Caco-2 (cell line): ENCODE data around the gene NFIA. TPM values are rescaled to one million over a fixed set of nuclear protein-coding genes. Genes with fewer than 3 reads are reported as not detected.

Experiments used
- BruUV-seq: library from RNA; stranded (reverse); fragments of 400-500 nt; replicated peaks from 2 replicates; lab custom pipeline; 2021; lab: Mats Ljungman, UMichigan
- CTCF ChIA-PET: fragments of 300-600 bp; sonication (Branson Sonifier 250); formaldehyde crosslinking; loops from one replicate; lab custom pipeline; 2022; ENCODE audit warnings: antibody characterized with exemption; lab: Charles Lee
- POLR2A ChIA-PET: fragments of 300-600 bp; sonication (Branson Sonifier 250); formaldehyde crosslinking; loops from one replicate; lab custom pipeline; 2022; ENCODE audit warnings: antibody characterized with exemption; lab: Charles Lee
- DNase-seq, 2 experiments: peaks; one replicate each; pipeline versions ENCODE4 v3.0.0 to v3.0.0-alpha.2; 2020 to 2022
- H3K27me3 ChIP-seq: replicated peaks from 2 replicates; pipeline ENCODE4 v1.6.0; 2011; ENCODE audit warnings: low read length; ENCODE audit not compliant: control insufficient read depth, insufficient read depth
- H3K36me3 ChIP-seq: 2 replicates; pipeline ENCODE4 v1.5.1; 2011; ENCODE audit warnings: low read length; ENCODE audit not compliant: control insufficient read depth, insufficient read depth
- H3K4me1 ChIP-seq: fragments of 250-450 bp; sonication (Bioruptor Pico); 2 replicates; pipeline ENCODE4 v1.5.1; 2020; ENCODE audit warnings: mild to moderate bottlenecking
- H3K4me3 ChIP-seq: 2 replicates; pipeline ENCODE4 v1.5.1; 2011; ENCODE audit warnings: low read depth, mild to moderate bottlenecking, control low read depth, low read length
- H3K9me3 ChIP-seq: fragments of 250-450 bp; sonication (Bioruptor Pico); 2 replicates; pipeline ENCODE4 v1.5.1; 2020; ENCODE audit warnings: mild to moderate bottlenecking, moderate library complexity
- H3K27ac Mint-ChIP-seq: one replicate; pipeline ENCODE4 v1.8.0; 2022; ENCODE audit warnings: mixed read lengths; ENCODE audit not compliant: unreplicated experiment
- H3K27me3 Mint-ChIP-seq: one replicate; pipeline ENCODE4 v1.8.0; 2022; ENCODE audit warnings: mixed read lengths; ENCODE audit not compliant: insufficient read depth, unreplicated experiment
- H3K36me3 Mint-ChIP-seq: one replicate; pipeline ENCODE4 v1.8.0; 2022; ENCODE audit warnings: mild to moderate bottlenecking, mixed read lengths; ENCODE audit not compliant: insufficient read depth, unreplicated experiment
- H3K4me1 Mint-ChIP-seq: one replicate; pipeline ENCODE4 v1.8.0; 2022; ENCODE audit warnings: low read depth, mixed read lengths; ENCODE audit not compliant: unreplicated experiment
- H3K4me3 Mint-ChIP-seq: one replicate; pipeline ENCODE4 v1.8.0; 2022; ENCODE audit warnings: mild to moderate bottlenecking, moderate library complexity, mixed read lengths; ENCODE audit not compliant: unreplicated experiment
- H3K9me3 Mint-ChIP-seq: one replicate; pipeline ENCODE4 v1.8.0; 2022; ENCODE audit warnings: mixed read lengths; ENCODE audit not compliant: unreplicated experiment
- CTCF ChIP-seq, 2 experiments: fragments of 200-600 bp in 1 of 2; IDR thresholded peaks; 1 replicate in 1 of 2; 2 replicates in 1 of 2; pipeline versions ENCODE4 v1.5.1 to v1.8.0; 2011 to 2022; ENCODE audit warnings: antibody characterized with exemption in 1 of 2, control low read depth in 1 of 2, inconsistent platforms in 1 of 2, low read depth in 1 of 2, low read length in 1 of 2, mild to moderate bottlenecking in 1 of 2, moderate library complexity in 1 of 2; ENCODE audit not compliant: insufficient read depth in 1 of 2, severe bottlenecking in 1 of 2, unreplicated experiment in 1 of 2
- intact Hi-C: fragments of 100-400 bp; cut with micrococcal nuclease; formaldehyde crosslinking; loops from one replicate; pipeline ENCODE4 v1.10.0; 2022; ENCODE audit not compliant: unreplicated experiment
- total RNA-seq: library from RNA; stranded (reverse); gene quantifications from 2 replicates; pipeline ENCODE4 v1.2.3, GENCODE V29; 2022

The NFIA gene
- total RNA-seq, 1 experiment from 2014 or later: 1.4 TPM

DNA sequence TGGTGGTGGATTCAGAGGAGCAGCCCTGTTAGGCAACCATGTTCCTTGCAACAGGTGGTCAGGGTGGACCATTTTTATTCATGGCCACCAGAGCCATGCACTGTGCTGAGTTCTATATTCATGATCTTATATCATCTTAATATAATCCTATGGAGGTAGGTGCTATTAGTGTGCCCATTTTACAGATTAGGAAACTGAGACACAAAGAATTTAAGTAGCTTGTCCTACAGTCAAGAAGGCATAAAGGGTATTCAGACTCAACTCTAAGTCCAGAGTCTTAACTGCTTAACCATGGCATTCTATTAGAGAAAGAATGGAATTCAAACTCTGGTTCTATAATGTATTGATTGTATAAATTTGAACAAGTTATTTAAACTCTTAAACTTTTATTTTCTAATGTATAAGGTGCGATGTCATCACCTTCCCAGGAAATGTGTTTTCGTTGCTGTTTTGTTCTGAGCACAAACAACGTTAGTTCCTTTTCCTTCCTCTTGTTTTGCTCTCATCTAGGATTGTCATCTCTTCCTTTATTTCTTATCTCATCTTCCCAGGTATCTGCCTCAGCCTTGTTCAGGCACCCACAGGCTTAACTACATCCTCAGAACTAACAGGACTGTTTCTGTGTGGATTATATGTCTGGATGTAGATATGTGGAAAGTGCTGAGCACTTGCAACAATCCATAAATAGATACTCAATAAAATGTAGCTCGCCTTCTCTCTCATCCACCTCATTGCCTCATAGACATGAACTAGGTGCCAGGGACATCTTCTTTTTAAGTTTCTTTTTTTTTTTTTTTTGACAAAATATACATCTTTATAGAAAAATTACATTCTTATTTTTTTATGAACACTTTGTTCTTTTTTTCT lies 207.1 kb downstream of the NFIA start:
- POLR2A ChIA-PET: no interaction called here

DNA sequence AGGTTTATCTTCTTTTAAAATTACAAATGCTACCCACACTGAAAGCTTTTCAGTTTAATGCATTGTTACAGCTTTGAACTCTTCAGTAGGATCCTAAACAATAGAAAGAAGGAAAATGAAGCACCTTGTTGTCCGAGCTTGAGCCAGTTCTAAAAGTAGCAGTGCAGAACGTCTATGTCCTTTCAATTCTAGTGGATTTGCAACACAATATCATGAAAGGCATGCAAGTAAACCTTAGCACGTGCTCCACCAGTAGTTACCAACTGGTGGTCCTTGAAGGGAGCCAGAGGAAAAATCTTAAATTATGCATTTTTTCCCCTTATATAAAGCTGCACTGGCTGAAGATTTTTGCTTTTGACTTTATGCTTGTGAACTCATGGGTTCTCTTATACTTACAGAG lies 208.2 kb downstream of the NFIA start:
- no peak for DNase-seq
- intact Hi-C loops: no loop called here
- ChIA-PET CTCF (no interaction called here), POLR2A (no interaction called here)
- Histone ChIP-seq H3K4me1 (no peaks in the 10 kb centered on the region), H3K27me3 (no peaks in the 10 kb centered on the region), H3K4me3 (no peak overlapping the region), H3K9me3 (no peaks in the 10 kb centered on the region), H3K36me3 (no peaks in the 10 kb centered on the region)
- Mint-ChIP-seq H3K27me3 (no peaks in the 10 kb centered on the region), H3K36me3 (no peaks in the 10 kb centered on the region), H3K4me1 (peaks cover 7% of the 10 kb centered on the region), H3K27ac (no peak overlapping the region), H3K9me3 (no peaks in the 10 kb centered on the region), H3K4me3 (no peak overlapping the region)
- no TSS peak for BruUV-seq
- TF ChIP-seq CTCF (IDR thresholded peaks at IDR 0.05; ENCODE audit: insufficient read depth in 1 of 2, low read depth in 1 of 2, low read length in 1 of 2, severe bottlenecking in 1 of 2, unreplicated experiment in 1 of 2): no peak

More for the DNA sequence above, 207.1 kb downstream of the NFIA start:
- H3K9me3 ChIP-seq: no peaks in the 10 kb centered on the region
- peaks cover 7% of the 10 kb centered on the region for H3K4me1 Mint-ChIP-seq
- DNase-seq: no peak
- H3K9me3 Mint-ChIP-seq: no peaks in the 10 kb centered on the region
- BruUV-seq: no TSS peak
- H3K4me1 ChIP-seq: no peaks in the 10 kb centered on the region
- TF ChIP-seq CTCF (IDR thresholded peaks at IDR 0.05; ENCODE audit: insufficient read depth in 1 of 2, low read depth in 1 of 2, low read length in 1 of 2, severe bottlenecking in 1 of 2, unreplicated experiment in 1 of 2): no peak
- CTCF ChIA-PET: no interaction called here
- H3K27me3 Mint-ChIP-seq: no peaks in the 10 kb centered on the region
- intact Hi-C loops: no loop called here
- H3K27me3 ChIP-seq: no peaks in the 10 kb centered on the region
- H3K36me3 ChIP-seq: no peaks in the 10 kb centered on the region
- H3K27ac Mint-ChIP-seq: no peak overlapping the region
- no peaks in the 10 kb centered on the region for H3K36me3 Mint-ChIP-seq
- H3K4me3 ChIP-seq: no peak overlapping the region
- no peak overlapping the region for H3K4me3 Mint-ChIP-seq

GRCh38 chr1:61293197-61293596 lies 210.8 kb downstream of the NFIA start:
- Mint-ChIP-seq H3K27me3 (no peaks in the 10 kb centered on the region), H3K36me3 (no peaks in the 10 kb centered on the region), H3K4me3 (no peak overlapping the region), H3K27ac (no peak overlapping the region), H3K4me1 (peaks cover 7% of the 10 kb centered on the region), H3K9me3 (no peaks in the 10 kb centered on the region)
- DNase-seq: no peak
- Histone ChIP-seq H3K27me3 (no peaks in the 10 kb centered on the region), H3K9me3 (no peaks in the 10 kb centered on the region), H3K4me3 (no peak overlapping the region), H3K4me1 (no peaks in the 10 kb centered on the region), H3K36me3 (no peaks in the 10 kb centered on the region)
- intact Hi-C loops: no loop called here
- ChIA-PET POLR2A (no interaction called here), CTCF (no interaction called here)
- no TSS peak for BruUV-seq
- TF ChIP-seq CTCF (IDR thresholded peaks at IDR 0.05; ENCODE audit: insufficient read depth in 1 of 2, low read depth in 1 of 2, low read length in 1 of 2, severe bottlenecking in 1 of 2, unreplicated experiment in 1 of 2): no peak
